Colonic mucosa (tissue), 4 donors: ENCODE data around the gene CALN1. TPM values are rescaled to one million over a fixed set of nuclear protein-coding genes. Genes with fewer than 3 reads are reported as not detected.

Source experiments
- DNase-seq: peaks from one replicate; pipeline ENCODE4 v3.0.0-alpha.2; 2020
- H3K27ac ChIP-seq: fragments of 200-600 bp; one replicate; pipeline ENCODE4 v1.8.0; 2021
- H3K27me3 ChIP-seq: fragments of 200-600 bp; one replicate; pipeline ENCODE4 v1.8.0; 2021
- H3K36me3 ChIP-seq: fragments of 200-600 bp; one replicate; pipeline ENCODE4 v1.8.0; 2021
- H3K4me1 ChIP-seq: fragments of 200-600 bp; one replicate; pipeline ENCODE4 v1.8.0; 2021; ENCODE audit warnings: mild to moderate bottlenecking
- H3K4me3 ChIP-seq: fragments of 200-600 bp; one replicate; pipeline ENCODE4 v1.8.0; 2021
- H3K9ac ChIP-seq, 2 donors: one replicate each; pipeline ENCODE4 v1.7.0; 2013; ENCODE audit warnings: control low read depth in 2 of 2, low read depth in 2 of 2, low read length in 2 of 2
- H3K9me3 ChIP-seq: fragments of 200-600 bp; one replicate; pipeline ENCODE4 v1.8.0; 2021
- intact Hi-C: fragments of 100-400 bp; cut with DNase I; formaldehyde crosslinking; loops from one replicate; pipeline ENCODE4 v1.14.1; 2022
- total RNA-seq, 2 donors: library from RNA; stranded (reverse); fragmentation: NEBNext Ultra II Directional in 1 of 2; extraction: Animal tissue kit (Norgen Biotek cat#: 25700) in 1 of 2; gene quantifications; one replicate each; pipeline ENCODE4 v1.2.1, GENCODE V29; 2021
- TF ChIP-seq, protein P1 (sequence below): fragments of 200-600 bp; IDR thresholded peaks from one replicate; pipeline ENCODE4 v1.8.0; 2022; ENCODE audit warnings: antibody characterized with exemption, mild to moderate bottlenecking
- donor health status: healthy.
- donor health status: DM: no; HTN: no; CAD: no.
- donor health status: DM: no; HTN: no; CAD: no.

CALN1 gene
- total RNA-seq, 2 donors from 2014 or later, result 0.37 TPM; not detected in 1

DNA sequence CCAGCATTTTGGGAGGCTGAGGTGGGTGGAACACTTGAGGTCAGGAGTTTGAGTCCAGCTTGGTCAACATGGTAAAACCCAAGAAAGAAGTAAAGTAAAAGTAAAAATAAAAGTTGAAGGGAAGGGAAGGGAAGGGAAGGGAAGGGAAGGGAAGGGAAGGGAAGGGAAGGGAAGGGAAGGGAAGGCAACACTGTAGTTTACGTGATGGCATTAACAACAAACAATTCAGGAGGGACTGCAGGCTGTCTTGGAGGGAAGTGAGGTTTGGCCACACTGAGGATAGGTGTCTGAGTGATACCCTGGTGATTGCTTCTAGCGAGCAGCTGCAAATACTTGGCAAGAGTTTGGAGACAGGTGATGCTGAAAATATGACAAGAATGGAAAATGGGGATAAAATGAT, 298.0 kb downstream of the CALN1 start:
- no peaks in the 10 kb centered on the region for H3K27me3 ChIP-seq
- DNase-seq, result no peak
- intact Hi-C loops, result no loop called here
- H3K36me3 ChIP-seq, result no peaks in the 10 kb centered on the region
- H3K9me3 ChIP-seq, result no peaks in the 10 kb centered on the region
- H3K27ac ChIP-seq, result no peak overlapping the region
- no peak overlapping the region for H3K9ac ChIP-seq
- H3K4me3 ChIP-seq, result no peak overlapping the region
- TF ChIP-seq, protein P1, sequence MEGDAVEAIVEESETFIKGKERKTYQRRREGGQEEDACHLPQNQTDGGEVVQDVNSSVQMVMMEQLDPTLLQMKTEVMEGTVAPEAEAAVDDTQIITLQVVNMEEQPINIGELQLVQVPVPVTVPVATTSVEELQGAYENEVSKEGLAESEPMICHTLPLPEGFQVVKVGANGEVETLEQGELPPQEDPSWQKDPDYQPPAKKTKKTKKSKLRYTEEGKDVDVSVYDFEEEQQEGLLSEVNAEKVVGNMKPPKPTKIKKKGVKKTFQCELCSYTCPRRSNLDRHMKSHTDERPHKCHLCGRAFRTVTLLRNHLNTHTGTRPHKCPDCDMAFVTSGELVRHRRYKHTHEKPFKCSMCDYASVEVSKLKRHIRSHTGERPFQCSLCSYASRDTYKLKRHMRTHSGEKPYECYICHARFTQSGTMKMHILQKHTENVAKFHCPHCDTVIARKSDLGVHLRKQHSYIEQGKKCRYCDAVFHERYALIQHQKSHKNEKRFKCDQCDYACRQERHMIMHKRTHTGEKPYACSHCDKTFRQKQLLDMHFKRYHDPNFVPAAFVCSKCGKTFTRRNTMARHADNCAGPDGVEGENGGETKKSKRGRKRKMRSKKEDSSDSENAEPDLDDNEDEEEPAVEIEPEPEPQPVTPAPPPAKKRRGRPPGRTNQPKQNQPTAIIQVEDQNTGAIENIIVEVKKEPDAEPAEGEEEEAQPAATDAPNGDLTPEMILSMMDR, result no peak
- H3K4me1 ChIP-seq, result no peaks in the 10 kb centered on the region

DNA sequence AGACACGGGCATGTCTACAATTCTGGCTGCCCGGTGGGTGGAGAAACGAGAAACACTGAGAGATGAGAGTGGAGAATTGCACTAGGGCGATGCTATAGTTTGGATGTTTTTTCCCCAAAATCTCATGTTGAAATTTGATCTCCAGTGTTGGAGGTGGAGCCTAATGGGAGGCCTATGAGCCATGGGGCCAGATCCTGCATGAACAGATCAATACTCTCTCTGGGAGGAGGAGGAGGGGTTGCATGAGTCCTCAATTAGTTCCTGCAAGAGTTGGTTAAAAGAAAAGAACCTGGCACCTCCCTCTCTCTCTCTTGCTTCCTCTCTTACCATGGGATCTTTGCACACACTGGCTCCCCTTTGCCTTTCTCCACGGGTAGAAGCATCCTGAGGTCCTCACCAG, 299.1 kb downstream of the CALN1 start:
- intact Hi-C loops, result no loop called here
- Histone ChIP-seq H3K27me3 (no peaks in the 10 kb centered on the region), H3K36me3 (no peaks in the 10 kb centered on the region), H3K4me3 (no peak overlapping the region), H3K9me3 (no peaks in the 10 kb centered on the region), H3K9ac (no peak overlapping the region), H3K27ac (no peak overlapping the region), H3K4me1 (no peaks in the 10 kb centered on the region)
- TF ChIP-seq, protein P1, result no peak
- DNase-seq, result no peak

DNA sequence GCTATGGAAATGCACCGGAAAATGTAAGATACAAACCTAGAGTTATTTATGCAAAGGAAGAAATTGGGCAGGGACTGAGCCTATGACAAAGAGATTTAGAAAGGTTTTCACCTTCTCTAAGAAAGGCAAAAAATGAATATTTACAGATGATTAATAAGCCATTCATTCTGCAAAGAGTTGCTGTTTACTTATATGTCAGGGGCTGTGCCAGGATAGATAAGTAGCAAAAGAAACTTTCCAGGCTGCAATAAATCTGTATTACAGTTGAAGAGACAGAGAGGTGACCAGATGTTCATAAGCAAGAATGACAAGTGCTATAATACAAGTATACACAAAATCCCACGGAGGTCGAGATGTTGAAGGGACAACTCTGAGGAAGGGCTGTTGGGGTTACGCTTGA, 299.6 kb downstream of the CALN1 start:
- no peaks in the 10 kb centered on the region for H3K9me3 ChIP-seq
- no peaks in the 10 kb centered on the region for H3K36me3 ChIP-seq
- DNase-seq, result no peak
- no peaks in the 10 kb centered on the region for H3K4me1 ChIP-seq
- H3K27me3 ChIP-seq, result no peaks in the 10 kb centered on the region
- intact Hi-C loops, result no loop called here
- TF ChIP-seq, protein P1, result no peak
- no peak overlapping the region for H3K9ac ChIP-seq
- H3K4me3 ChIP-seq, result no peak overlapping the region
- no peak overlapping the region for H3K27ac ChIP-seq

DNA sequence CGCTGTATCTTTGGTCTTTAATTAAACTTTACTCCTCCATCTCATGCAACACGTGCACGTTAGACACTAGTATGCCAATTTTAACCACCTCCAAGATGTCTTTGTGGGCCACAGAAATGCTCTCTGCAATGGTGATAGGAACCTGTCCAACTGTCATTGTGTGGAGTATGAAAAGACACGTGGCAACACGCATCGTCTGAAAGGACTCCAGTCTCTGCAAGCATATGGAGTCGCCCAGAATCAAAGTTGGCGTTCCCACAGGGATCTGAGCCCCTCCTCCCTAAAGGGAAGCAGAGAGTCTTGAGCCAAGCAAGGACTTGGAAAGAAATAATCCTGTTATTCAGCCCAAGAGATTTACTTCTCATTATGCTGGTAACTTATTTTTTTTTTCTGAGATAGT, 301.1 kb downstream of the CALN1 start:
- TF ChIP-seq, protein P1, result no peak
- H3K36me3 ChIP-seq, result no peaks in the 10 kb centered on the region
- no peak overlapping the region for H3K9ac ChIP-seq
- H3K4me3 ChIP-seq, result no peak overlapping the region
- no peak for DNase-seq
- no peaks in the 10 kb centered on the region for H3K9me3 ChIP-seq
- H3K4me1 ChIP-seq, result no peaks in the 10 kb centered on the region
- H3K27me3 ChIP-seq, result no peaks in the 10 kb centered on the region
- no peak overlapping the region for H3K27ac ChIP-seq
- intact Hi-C loops, result no loop called here

DNA sequence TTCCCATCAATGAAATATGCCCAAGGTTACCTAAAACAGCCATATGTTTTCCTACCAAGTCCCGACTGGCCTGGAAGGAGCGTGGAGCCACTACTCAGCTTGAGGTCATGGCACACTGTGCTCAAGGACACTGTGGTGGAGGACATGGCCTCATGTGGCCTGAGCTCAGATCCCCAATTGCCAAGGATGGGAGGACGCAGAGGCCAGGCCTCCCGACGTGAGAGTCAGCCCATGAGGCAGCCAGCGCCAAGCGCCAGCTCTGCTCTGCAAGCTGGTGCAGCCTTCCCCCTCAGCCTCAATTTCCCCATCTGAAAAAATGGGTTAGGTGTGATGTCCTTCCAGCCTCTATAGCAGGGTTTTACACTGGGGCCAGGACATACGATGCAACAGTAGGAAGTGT, 302.6 kb downstream of the CALN1 start:
- Histone ChIP-seq H3K4me1 (no peaks in the 10 kb centered on the region), H3K9me3 (no peaks in the 10 kb centered on the region), H3K27ac (no peak overlapping the region), H3K27me3 (no peaks in the 10 kb centered on the region), H3K4me3 (no peak overlapping the region), H3K36me3 (no peaks in the 10 kb centered on the region), H3K9ac (no peak overlapping the region)
- DNase-seq, result no peak
- TF ChIP-seq, protein P1, result no peak
- intact Hi-C loops, result no loop called here

DNA sequence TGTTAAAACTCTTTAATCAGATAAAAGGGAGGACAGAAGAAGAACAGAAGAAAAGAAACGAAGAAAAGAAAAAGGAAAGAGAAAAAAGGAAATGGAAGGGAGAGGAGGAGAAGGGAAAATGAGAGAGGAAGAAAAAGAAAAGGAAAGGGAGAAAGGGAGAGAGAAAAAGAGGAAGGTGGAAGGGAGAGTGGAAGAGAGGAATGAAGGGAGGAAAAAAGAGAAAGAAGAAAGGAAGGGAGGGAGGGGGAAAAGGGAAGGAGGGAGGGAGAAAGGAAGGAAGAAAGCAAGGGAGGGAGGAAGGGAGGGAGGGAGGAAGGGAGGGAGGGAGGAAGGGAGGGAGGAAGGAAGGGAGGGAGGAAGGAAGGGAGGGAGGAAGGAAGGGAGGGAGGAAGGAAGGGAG, 305.7 kb downstream of the CALN1 start:
- Histone ChIP-seq H3K4me3 (no peak overlapping the region), H3K9me3 (no peaks in the 10 kb centered on the region), H3K9ac (no peak overlapping the region), H3K36me3 (no peaks in the 10 kb centered on the region), H3K27ac (no peak overlapping the region), H3K27me3 (no peaks in the 10 kb centered on the region), H3K4me1 (no peaks in the 10 kb centered on the region)
- DNase-seq, result no peak
- intact Hi-C loops, result no loop called here
- TF ChIP-seq, protein P1, result no peak
